Measurements from ENCODE around the gene P4HA1.

DNA sequence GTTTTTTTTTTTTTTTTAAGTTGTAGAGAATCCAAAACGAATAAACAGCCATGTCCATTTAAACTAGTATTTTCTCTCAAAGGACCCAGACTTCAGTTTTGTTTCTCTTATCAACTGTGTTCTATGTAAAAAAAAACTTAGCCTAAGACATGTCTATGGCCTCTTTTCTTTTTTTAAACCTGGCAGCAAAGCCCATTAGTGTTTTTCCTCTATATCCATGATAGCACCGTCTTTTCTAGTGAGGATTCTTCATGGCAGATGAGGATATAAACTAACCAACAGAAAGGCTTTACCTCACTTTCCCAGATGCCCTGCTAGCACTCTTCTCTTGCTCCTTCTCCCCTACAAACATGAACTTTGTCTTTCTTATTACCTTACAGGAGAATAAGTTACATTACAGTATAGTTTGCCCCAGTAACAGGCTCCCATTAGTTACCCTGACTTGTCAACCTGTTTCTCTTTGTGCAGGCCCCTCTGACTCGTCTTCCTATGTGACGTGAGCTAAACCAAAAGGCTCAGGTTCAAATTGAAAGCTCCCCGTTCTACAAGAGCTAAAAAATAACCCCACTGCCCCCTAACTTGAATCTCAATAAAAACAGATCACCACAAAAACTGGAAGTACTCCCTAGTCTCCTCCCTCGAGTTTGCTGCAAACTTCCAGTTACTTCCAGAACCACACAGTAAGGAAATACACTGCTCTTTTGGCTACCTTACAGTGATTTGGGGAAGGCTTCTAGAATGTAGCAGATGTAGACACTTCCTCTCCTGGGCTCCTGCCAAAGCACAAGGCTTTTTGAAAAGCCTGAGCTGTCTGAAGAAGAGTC, 20.1 kb downstream of the P4HA1 start:
- TF ChIP-seq POLR2A (IDR thresholded peaks at IDR 0.05) = no peak
- no peak for TF ChIP-seq CTCF (IDR thresholded peaks at IDR 0.05)

Data from testis (tissue), 2 donors.